Natural killer cell (primary cell): ENCODE results near the gene DNMT3L. TPM values are rescaled to one million over a fixed set of nuclear protein-coding genes. Genes with fewer than 3 reads are reported as not detected.
"Not testable (repeated sequence)": the region's sequence is repeated elsewhere in the genome, so short reads cannot be mapped to it uniquely, and the experiment has no call there.

Source experiments
- ATAC-seq, 3 donors: fragments of 150-1000 bp in 2 of 3; fragments of 200-7000 bp in 1 of 3; cut with Tn5 transposase; 1 replicate in 1 of 3; 2 replicates in 2 of 3; pipeline ENCODE4 v1.10.0; 2021; ENCODE audit warnings: mild to moderate bottlenecking in 2 of 3, moderate library complexity in 2 of 3
- DNase-seq, 2 donors: peaks; one replicate each; pipeline versions ENCODE4 v3.0.0 to v3.0.0-alpha.2; 2013 to 2021; ENCODE audit warnings: mixed read lengths in 1 of 2
- H3K27ac ChIP-seq: one replicate; pipeline ENCODE4 v1.5.1; 2013; ENCODE audit warnings: mild to moderate bottlenecking, low read length
- H3K27me3 ChIP-seq: one replicate; pipeline ENCODE4 v1.6.1; 2013; ENCODE audit warnings: low read length; ENCODE audit not compliant: control insufficient read depth, insufficient read depth
- H3K36me3 ChIP-seq: one replicate; pipeline ENCODE4 v1.6.1; 2013; ENCODE audit warnings: low read length; ENCODE audit not compliant: control insufficient read depth, insufficient read depth
- H3K4me1 ChIP-seq: one replicate; pipeline ENCODE4 v1.6.1; 2013; ENCODE audit warnings: low read length; ENCODE audit not compliant: control insufficient read depth, insufficient read depth
- H3K4me3 ChIP-seq: one replicate; pipeline ENCODE4 v1.5.1; 2013; ENCODE audit warnings: low read length
- H3K9me3 ChIP-seq: one replicate; pipeline ENCODE4 v1.6.1; 2013; ENCODE audit warnings: low read length; ENCODE audit not compliant: control insufficient read depth, insufficient read depth
- H3K27ac Mint-ChIP-seq, 2 donors: one replicate each; pipeline ENCODE4 v1.8.0; 2022; ENCODE audit warnings: mild to moderate bottlenecking in 2 of 2, mixed read lengths in 2 of 2, moderate library complexity in 1 of 2
- H3K27me3 Mint-ChIP-seq, 2 donors: one replicate each; pipeline ENCODE4 v1.8.0; 2022; ENCODE audit warnings: low read depth in 2 of 2, mixed read lengths in 2 of 2
- H3K36me3 Mint-ChIP-seq: one replicate; pipeline ENCODE4 v1.8.0; 2022; ENCODE audit warnings: mixed read lengths
- H3K4me1 Mint-ChIP-seq, 2 donors: one replicate each; pipeline ENCODE4 v1.8.0; 2022; ENCODE audit warnings: mixed read lengths in 2 of 2
- H3K4me3 Mint-ChIP-seq: one replicate; pipeline ENCODE4 v1.8.0; 2022; ENCODE audit warnings: mild to moderate bottlenecking, moderate library complexity, mixed read lengths
- H3K9me3 Mint-ChIP-seq, 2 donors: one replicate each; pipeline ENCODE4 v1.8.0; 2022; ENCODE audit warnings: mixed read lengths in 2 of 2
- CTCF ChIP-seq: fragments of 200-600 bp; IDR thresholded peaks from one replicate; pipeline ENCODE4 v1.8.0; 2022; ENCODE audit warnings: antibody characterized with exemption
- WGBS: methylation state at CpG from one replicate; pipeline ENCODE4 v1.1.7; 2013; ENCODE audit warnings: missing lambda C conversion rate; ENCODE audit not compliant: insufficient coverage; 5-methylcytosine and 5-hydroxymethylcytosine counted together
- intact Hi-C: fragments of 100-400 bp; cut with micrococcal nuclease; formaldehyde crosslinking; loops from one replicate; pipeline ENCODE4 v1.14.2; 2022
- total RNA-seq, 4 donors: library from RNA; stranded (reverse); fragments of 120-200 nt in 1 of 4; gene quantifications; one replicate each; pipeline versions ENCODE4 v1.2.3 to v1.2.4, GENCODE V29; 2013 to 2022

DNMT3L gene
- total RNA-seq, 3 donors from 2014 or later (not counting 1 experiment from before 2014, with no cell fraction given): not detected

GRCh38 chr21:44283948-44284347 is 22.3 kb upstream of the DNMT3L start:
- Mint-ChIP-seq H3K4me1 (no peaks in the 10 kb centered on the region), H3K9me3 (no peaks in the 10 kb centered on the region), H3K27me3 (no peaks in the 10 kb centered on the region), H3K27ac (no peak overlapping the region), H3K36me3 (no peaks in the 10 kb centered on the region), H3K4me3 (no peak overlapping the region)
- Histone ChIP-seq H3K4me3 (no peak overlapping the region), H3K4me1 (no peaks in the 10 kb centered on the region), H3K9me3 (no peaks in the 10 kb centered on the region), H3K36me3 (no peaks in the 10 kb centered on the region), H3K27me3 (no peaks in the 10 kb centered on the region), H3K27ac (no peak overlapping the region)
- WGBS: 34% methylated on average over 11 of the region's 11 CpGs
- ATAC-seq (no peak), DNase-seq (no peak)
- TF ChIP-seq CTCF: no peak
- intact Hi-C loops: no loop called here

- H3K4me3 ChIP-seq, intact Hi-C loops, H3K27ac Mint-ChIP-seq, H3K27ac ChIP-seq, H3K4me1 ChIP-seq, H3K4me3 Mint-ChIP-seq, H3K9me3 ChIP-seq, ATAC-seq, H3K27me3 ChIP-seq, H3K27me3 Mint-ChIP-seq, H3K36me3 Mint-ChIP-seq, H3K9me3 Mint-ChIP-seq, DNase-seq, H3K4me1 Mint-ChIP-seq, H3K36me3 ChIP-seq: not testable (repeated sequence)
- WGBS: 42% methylated on average over 8 of the region's 11 CpGs
Measured at GRCh38 chr21:44283211-44283785, 21.6 kb upstream of the DNMT3L start.

GRCh38 chr21:44282370-44282769 is 20.7 kb upstream of the DNMT3L start:
- DNase-seq (no peak), ATAC-seq (no peak)
- TF ChIP-seq CTCF: no peak
- Histone ChIP-seq H3K9me3 (no peaks in the 10 kb centered on the region), H3K27ac (no peak overlapping the region), H3K4me1 (no peaks in the 10 kb centered on the region), H3K36me3 (no peaks in the 10 kb centered on the region), H3K27me3 (no peaks in the 10 kb centered on the region), H3K4me3 (no peak overlapping the region)
- H3K9me3 Mint-ChIP-seq: no peaks in the 10 kb centered on the region
- intact Hi-C loops: no loop called here
- no peak overlapping the region for H3K4me3 Mint-ChIP-seq
- H3K36me3 Mint-ChIP-seq: no peaks in the 10 kb centered on the region
- H3K4me1 Mint-ChIP-seq: no peaks in the 10 kb centered on the region
- 88% methylated on average over 9 of the region's 9 CpGs for WGBS
- H3K27me3 Mint-ChIP-seq: no peaks in the 10 kb centered on the region
- H3K27ac Mint-ChIP-seq: no peak overlapping the region

GRCh38 chr21:44281801-44282200 is 20.1 kb upstream of the DNMT3L start:
- WGBS: 91% methylated on average over 9 of the region's 9 CpGs
- no peak overlapping the region for H3K4me3 Mint-ChIP-seq

More at GRCh38 chr21:44281801-44282200, 20.1 kb upstream of the DNMT3L start:
- no peaks in the 10 kb centered on the region for H3K4me1 Mint-ChIP-seq
- H3K27me3 Mint-ChIP-seq: no peaks in the 10 kb centered on the region
- Histone ChIP-seq H3K4me1 (no peaks in the 10 kb centered on the region), H3K27ac (no peak overlapping the region), H3K27me3 (no peaks in the 10 kb centered on the region), H3K4me3 (no peak overlapping the region), H3K36me3 (no peaks in the 10 kb centered on the region), H3K9me3 (no peaks in the 10 kb centered on the region)
- TF ChIP-seq CTCF: no peak
- DNase-seq (no peak), ATAC-seq (no peak)
- no peaks in the 10 kb centered on the region for H3K36me3 Mint-ChIP-seq
- intact Hi-C loops: no loop called here
- no peak overlapping the region for H3K27ac Mint-ChIP-seq
- no peaks in the 10 kb centered on the region for H3K9me3 Mint-ChIP-seq
